Measurements from ENCODE around the gene BACH2.

DNA sequence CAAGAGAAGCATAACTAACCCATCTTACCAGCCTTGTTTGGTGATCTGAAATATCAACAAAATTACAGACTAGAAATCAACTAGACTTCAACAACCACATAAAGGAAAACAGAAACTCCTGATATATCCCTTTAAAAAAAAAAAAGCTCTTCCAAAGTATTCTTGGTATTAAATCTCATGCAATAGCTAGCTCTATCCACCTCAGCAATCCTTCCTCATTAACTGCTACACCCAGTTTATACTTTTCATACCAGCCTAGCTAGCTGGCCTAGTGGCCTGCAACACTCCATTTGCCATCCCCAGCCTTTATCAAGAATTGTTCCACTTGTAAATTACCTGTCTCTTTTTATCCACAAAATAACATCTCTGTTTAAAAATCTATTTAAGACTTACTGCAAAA is 69.0 kb downstream of the BACH2 start:
- TF ChIP-seq POLR2A (IDR thresholded peaks at IDR 0.05; ENCODE audit: low read depth, low read length) (no peak), POLR2AphosphoS5 (IDR thresholded peaks at IDR 0.05; ENCODE audit: low read depth, low read length) (no peak)

Data from GM12892 (cell line).